GM19395 (cell line): Measurements from ENCODE around the gene TIMM21.
A peak's percentile ranks its signal among the peaks of the same experiment; 100 is the strongest.

ENCODE experiments used
- ATAC-seq: cut with Tn5 transposase; IDR thresholded peaks from one replicate; pipeline ENCODE4 v1.9.1; 2021; ENCODE audit warnings: mild to moderate bottlenecking, moderate library complexity; ENCODE audit not compliant: unreplicated experiment

The TIMM21 gene

GRCh38 chr18:74147779-74148542 lies at the start of gene TIMM21, which contains the start of gene FBXO15:
Gene TIMM21, plus strand, starts transcription at chr18:74148523. Its CDS starts 286 bp downstream, at chr18:74148809.
Gene FBXO15, minus strand, starts transcription at chr18:74147834. Its CDS starts 49 bp downstream, at chr18:74147785.
- ATAC-seq = peak; percentile 89

GRCh38 chr18:74108460-74108859 lies 39.9 kb upstream of the TIMM21 start:
- no peak for ATAC-seq

- ATAC-seq = no peak
Measured at GRCh38 chr18:74110149-74110548, 38.2 kb upstream of the TIMM21 start.

- no peak for ATAC-seq
Measured at GRCh38 chr18:74110976-74111375, 37.3 kb upstream of the TIMM21 start.

- ATAC-seq = no peak
Measured at GRCh38 chr18:74113711-74114110, 34.6 kb upstream of the TIMM21 start.

GRCh38 chr18:74114116-74114515 lies 34.2 kb upstream of the TIMM21 start:
- ATAC-seq = no peak

GRCh38 chr18:74115046-74115445 lies 33.3 kb upstream of the TIMM21 start:
- ATAC-seq = no peak

GRCh38 chr18:74116633-74117554 lies 31.4 kb upstream of the TIMM21 start:
- no peak for ATAC-seq

- ATAC-seq = no peak
Measured at GRCh38 chr18:74123200-74123599, 25.1 kb upstream of the TIMM21 start.

GRCh38 chr18:74124642-74125041 lies 23.7 kb upstream of the TIMM21 start:
- no peak for ATAC-seq

- no peak for ATAC-seq
Measured at GRCh38 chr18:74126684-74127655, 21.4 kb upstream of the TIMM21 start.

GRCh38 chr18:74128159-74128558 lies 20.2 kb upstream of the TIMM21 start:
- no peak for ATAC-seq

- no peak for ATAC-seq
Measured at GRCh38 chr18:74131124-74131523, 17.2 kb upstream of the TIMM21 start.

- no peak for ATAC-seq
Measured at GRCh38 chr18:74132201-74132600, 16.1 kb upstream of the TIMM21 start.

GRCh38 chr18:74137920-74138538 lies 10.3 kb upstream of the TIMM21 start:
- ATAC-seq = no peak

- ATAC-seq = peak; percentile 38
Measured at GRCh38 chr18:74139411-74139810, 8.9 kb upstream of the TIMM21 start.

- peak; percentile 64 for ATAC-seq
Measured at GRCh38 chr18:74139888-74140287, 8.4 kb upstream of the TIMM21 start.

- ATAC-seq = no peak
Measured at GRCh38 chr18:74140582-74140981, 7.7 kb upstream of the TIMM21 start.

GRCh38 chr18:74141667-74142066 lies 6.7 kb upstream of the TIMM21 start:
- no peak for ATAC-seq

- ATAC-seq = no peak
Measured at GRCh38 chr18:74142252-74142651, 6.1 kb upstream of the TIMM21 start.
